Neural cell (in vitro differentiated cells): ENCODE measurements around the gene MPO. TPM values are rescaled to one million over a fixed set of nuclear protein-coding genes. Genes with fewer than 3 reads are reported as not detected.

Experiments used
- H2AFZ ChIP-seq: fragments of 200-600, 300-800 bp; sonication (generic), shearing (Covaris generic); 2 replicates; pipeline ENCODE4 v1.6.0; 2014; ENCODE audit warnings: low read depth, mild to moderate bottlenecking, antibody characterized with exemption, low read length, moderate library complexity
- H3F3A ChIP-seq: fragments of 200-600 bp; shearing (Covaris generic); 2 replicates; pipeline ENCODE4 v1.6.1; 2016; ENCODE audit warnings: mild to moderate bottlenecking, moderate library complexity, mixed read lengths, antibody characterized with exemption, low read length; ENCODE audit not compliant: insufficient read depth, poor library complexity, severe bottlenecking
- H3K27ac ChIP-seq: fragments of 200-600, 300-800 bp; sonication (generic), shearing (Covaris generic); 2 replicates; pipeline ENCODE4 v1.5.1; 2014; ENCODE audit warnings: mild to moderate bottlenecking, low read length, moderate library complexity
- H3K27me3 ChIP-seq: fragments of 300-800, 200-600 bp; sonication (generic), shearing (Covaris generic); 2 replicates; pipeline ENCODE4 v1.6.0; 2014; ENCODE audit warnings: mild to moderate bottlenecking, low read depth, low read length, moderate library complexity; ENCODE audit not compliant: insufficient read depth
- H3K36me3 ChIP-seq: fragments of 300-800, 200-600 bp; sonication (generic), shearing (Covaris generic); 2 replicates; pipeline ENCODE4 v1.5.1; 2014; ENCODE audit warnings: mild to moderate bottlenecking, antibody characterized with exemption, low read length, moderate library complexity; ENCODE audit not compliant: insufficient read depth
- H3K4me2 ChIP-seq: fragments of 300-800, 200-600 bp; sonication (generic), shearing (Covaris generic); 2 replicates; pipeline ENCODE4 v1.6.0; 2014; ENCODE audit warnings: mild to moderate bottlenecking, low read length
- H3K4me3 ChIP-seq: fragments of 300-800, 200-600 bp; sonication (generic), shearing (Covaris generic); 2 replicates; pipeline ENCODE4 v1.5.1; 2014; ENCODE audit warnings: mild to moderate bottlenecking, low read length, moderate library complexity
- H3K79me2 ChIP-seq: fragments of 200-600 bp; shearing (Covaris generic); replicated peaks from 2 replicates; pipeline ENCODE4 v1.6.0; 2014; ENCODE audit warnings: mild to moderate bottlenecking, low read length, moderate library complexity; ENCODE audit not compliant: insufficient read depth
- H3K9ac ChIP-seq: fragments of 300-800, 200-600 bp; sonication (generic), shearing (Covaris generic); 2 replicates; pipeline ENCODE4 v1.6.1; 2016; ENCODE audit warnings: mild to moderate bottlenecking, low read length, mixed read lengths
- H3K9me2 ChIP-seq: fragments of 200-600 bp; shearing (Covaris generic); 2 replicates; pipeline ENCODE4 v1.6.1; 2016; ENCODE audit warnings: mild to moderate bottlenecking, low read length, mixed read lengths; ENCODE audit not compliant: insufficient read depth
- H3K9me3 ChIP-seq: fragments of 200-600, 300-800 bp; sonication (generic), shearing (Covaris generic); 2 replicates; pipeline ENCODE4 v1.6.1; 2016; ENCODE audit warnings: mild to moderate bottlenecking, mixed run types, low read length, moderate library complexity, mixed read lengths
- H4K20me1 ChIP-seq: fragments of 200-600 bp; shearing (Covaris generic); 2 replicates; pipeline ENCODE4 v1.6.1; 2016; ENCODE audit warnings: mild to moderate bottlenecking, mixed run types; ENCODE audit not compliant: insufficient read depth
- EP300 ChIP-seq: fragments of 450-650 bp; conservative IDR thresholded peaks from 2 replicates; pipeline ENCODE4 v1.6.1; 2014; ENCODE audit warnings: antibody characterized with exemption, mild to moderate bottlenecking, moderate library complexity; ENCODE audit not compliant: poor library complexity, severe bottlenecking
- EZH2 ChIP-seq: fragments of 200-600, 300-800 bp; shearing (Covaris generic), sonication (generic); IDR thresholded peaks from 2 replicates; pipeline ENCODE4 v1.6.1; 2014; ENCODE audit warnings: antibody characterized with exemption, low read length, borderline replicate concordance, mild to moderate bottlenecking; ENCODE audit not compliant: insufficient read depth, poor library complexity, severe bottlenecking
- MXI1 ChIP-seq: fragments of 450-650 bp; conservative IDR thresholded peaks from 2 replicates; pipeline ENCODE4 v1.6.1; 2014; ENCODE audit warnings: antibody characterized with exemption, mild to moderate bottlenecking; ENCODE audit not compliant: poor library complexity, severe bottlenecking
- POLR2AphosphoS5 ChIP-seq: IDR thresholded peaks from 2 replicates; pipeline ENCODE4 v1.6.1; 2012
- RAD21 ChIP-seq: fragments of 450-650 bp; conservative IDR thresholded peaks from 2 replicates; pipeline ENCODE4 v1.6.1; 2014; ENCODE audit warnings: antibody characterized with exemption, mild to moderate bottlenecking, moderate library complexity
- SMC3 ChIP-seq: fragments of 450-650 bp; conservative IDR thresholded peaks from 2 replicates; pipeline ENCODE4 v1.6.1; 2014; ENCODE audit warnings: antibody characterized with exemption, mild to moderate bottlenecking, moderate library complexity; ENCODE audit not compliant: poor library complexity
- TAF1 ChIP-seq: IDR thresholded peaks from 2 replicates; pipeline ENCODE4 v1.6.1; 2012; ENCODE audit warnings: low read depth
- polyA plus RNA-seq: library from polyadenylated mRNA; depleted of rRNA; stranded (reverse); fragments of >200 nt; gene quantifications from 2 replicates; pipeline ENCODE4 v1.2.3, GENCODE V29; 2014
- TF ChIP-seq, protein P1 (sequence below): fragments of 450-650 bp; IDR thresholded peaks from 2 replicates; pipeline ENCODE4 v1.5.1; 2014; ENCODE audit warnings: antibody characterized with exemption, mild to moderate bottlenecking, moderate library complexity; ENCODE audit not compliant: poor library complexity, severe bottlenecking
- TF ChIP-seq, protein P2 (sequence below): IDR thresholded peaks from 2 replicates; pipeline ENCODE4 v1.6.1; 2012; ENCODE audit warnings: borderline replicate concordance

MPO gene
- polyA plus RNA-seq, 1 donor from 2014 or later, result not detected

GRCh38 chr17:58264407-58265103 is 16.2 kb downstream of the MPO start:
- H3F3A ChIP-seq, result no peaks in the 10 kb centered on the region
- no peak overlapping the region for H3K9ac ChIP-seq
- TF ChIP-seq EZH2, result no peak
- TF ChIP-seq SMC3, result no peak
- TF ChIP-seq, protein P1, sequence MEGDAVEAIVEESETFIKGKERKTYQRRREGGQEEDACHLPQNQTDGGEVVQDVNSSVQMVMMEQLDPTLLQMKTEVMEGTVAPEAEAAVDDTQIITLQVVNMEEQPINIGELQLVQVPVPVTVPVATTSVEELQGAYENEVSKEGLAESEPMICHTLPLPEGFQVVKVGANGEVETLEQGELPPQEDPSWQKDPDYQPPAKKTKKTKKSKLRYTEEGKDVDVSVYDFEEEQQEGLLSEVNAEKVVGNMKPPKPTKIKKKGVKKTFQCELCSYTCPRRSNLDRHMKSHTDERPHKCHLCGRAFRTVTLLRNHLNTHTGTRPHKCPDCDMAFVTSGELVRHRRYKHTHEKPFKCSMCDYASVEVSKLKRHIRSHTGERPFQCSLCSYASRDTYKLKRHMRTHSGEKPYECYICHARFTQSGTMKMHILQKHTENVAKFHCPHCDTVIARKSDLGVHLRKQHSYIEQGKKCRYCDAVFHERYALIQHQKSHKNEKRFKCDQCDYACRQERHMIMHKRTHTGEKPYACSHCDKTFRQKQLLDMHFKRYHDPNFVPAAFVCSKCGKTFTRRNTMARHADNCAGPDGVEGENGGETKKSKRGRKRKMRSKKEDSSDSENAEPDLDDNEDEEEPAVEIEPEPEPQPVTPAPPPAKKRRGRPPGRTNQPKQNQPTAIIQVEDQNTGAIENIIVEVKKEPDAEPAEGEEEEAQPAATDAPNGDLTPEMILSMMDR, result no peak
- TF ChIP-seq POLR2AphosphoS5, result no peak
- TF ChIP-seq MXI1, result no peak
- TF ChIP-seq EP300, result no peak
- TF ChIP-seq TAF1, result no peak
- TF ChIP-seq, protein P2, sequence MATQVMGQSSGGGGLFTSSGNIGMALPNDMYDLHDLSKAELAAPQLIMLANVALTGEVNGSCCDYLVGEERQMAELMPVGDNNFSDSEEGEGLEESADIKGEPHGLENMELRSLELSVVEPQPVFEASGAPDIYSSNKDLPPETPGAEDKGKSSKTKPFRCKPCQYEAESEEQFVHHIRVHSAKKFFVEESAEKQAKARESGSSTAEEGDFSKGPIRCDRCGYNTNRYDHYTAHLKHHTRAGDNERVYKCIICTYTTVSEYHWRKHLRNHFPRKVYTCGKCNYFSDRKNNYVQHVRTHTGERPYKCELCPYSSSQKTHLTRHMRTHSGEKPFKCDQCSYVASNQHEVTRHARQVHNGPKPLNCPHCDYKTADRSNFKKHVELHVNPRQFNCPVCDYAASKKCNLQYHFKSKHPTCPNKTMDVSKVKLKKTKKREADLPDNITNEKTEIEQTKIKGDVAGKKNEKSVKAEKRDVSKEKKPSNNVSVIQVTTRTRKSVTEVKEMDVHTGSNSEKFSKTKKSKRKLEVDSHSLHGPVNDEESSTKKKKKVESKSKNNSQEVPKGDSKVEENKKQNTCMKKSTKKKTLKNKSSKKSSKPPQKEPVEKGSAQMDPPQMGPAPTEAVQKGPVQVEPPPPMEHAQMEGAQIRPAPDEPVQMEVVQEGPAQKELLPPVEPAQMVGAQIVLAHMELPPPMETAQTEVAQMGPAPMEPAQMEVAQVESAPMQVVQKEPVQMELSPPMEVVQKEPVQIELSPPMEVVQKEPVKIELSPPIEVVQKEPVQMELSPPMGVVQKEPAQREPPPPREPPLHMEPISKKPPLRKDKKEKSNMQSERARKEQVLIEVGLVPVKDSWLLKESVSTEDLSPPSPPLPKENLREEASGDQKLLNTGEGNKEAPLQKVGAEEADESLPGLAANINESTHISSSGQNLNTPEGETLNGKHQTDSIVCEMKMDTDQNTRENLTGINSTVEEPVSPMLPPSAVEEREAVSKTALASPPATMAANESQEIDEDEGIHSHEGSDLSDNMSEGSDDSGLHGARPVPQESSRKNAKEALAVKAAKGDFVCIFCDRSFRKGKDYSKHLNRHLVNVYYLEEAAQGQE, result no peak
- no peak for TF ChIP-seq RAD21
- H3K4me3 ChIP-seq, result no peak overlapping the region
- no peaks in the 10 kb centered on the region for H3K9me2 ChIP-seq
- H3K79me2 ChIP-seq, result no peaks in the 10 kb centered on the region
- no peaks in the 10 kb centered on the region for H3K36me3 ChIP-seq
- no peak overlapping the region for H3K4me2 ChIP-seq
- H3K9me3 ChIP-seq, result no peaks in the 10 kb centered on the region
- peaks cover under 1% of the 10 kb centered on the region for H3K27me3 ChIP-seq
- no peak overlapping the region for H3K27ac ChIP-seq
- no peaks in the 10 kb centered on the region for H4K20me1 ChIP-seq
- H2AFZ ChIP-seq, result no peak overlapping the region

DNA sequence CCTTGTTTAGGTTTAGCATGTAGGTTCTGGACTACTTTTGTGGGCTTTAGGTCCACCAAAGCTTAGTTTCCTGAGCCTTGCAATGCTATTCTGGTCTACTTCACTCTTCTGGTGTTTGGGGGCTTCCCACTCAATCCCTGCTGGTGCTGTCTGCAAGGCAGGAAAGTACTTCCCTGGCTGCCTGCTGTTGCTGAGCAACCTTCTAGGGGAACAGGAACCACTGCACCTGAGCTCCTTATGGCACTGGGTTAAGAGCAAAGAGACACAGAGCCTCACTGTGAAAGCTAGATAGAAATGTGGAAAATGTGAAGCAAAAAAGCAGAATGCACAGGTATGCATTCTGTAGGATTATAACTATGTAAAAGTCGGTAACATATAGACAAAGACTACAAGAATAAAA is 17.0 kb downstream of the MPO start:
- Histone ChIP-seq H3K79me2 (no peaks in the 10 kb centered on the region), H2AFZ (no peak overlapping the region), H3K4me2 (no peak overlapping the region), H3K27ac (no peak overlapping the region), H3K9me2 (no peaks in the 10 kb centered on the region), H3K9me3 (no peaks in the 10 kb centered on the region), H3K27me3 (peaks cover 6% of the 10 kb centered on the region), H3K36me3 (no peaks in the 10 kb centered on the region), H4K20me1 (no peaks in the 10 kb centered on the region), H3K9ac (no peak overlapping the region), H3F3A (no peaks in the 10 kb centered on the region), H3K4me3 (no peak overlapping the region)
- TF ChIP-seq TAF1, result no peak
- TF ChIP-seq EP300, result no peak
- no peak for TF ChIP-seq EZH2
- no peak for TF ChIP-seq POLR2AphosphoS5
- no peak for TF ChIP-seq SMC3
- TF ChIP-seq, protein P1, result no peak
- TF ChIP-seq RAD21, result no peak
- TF ChIP-seq, protein P2, result no peak
